SIG-M5 (cell line): ENCODE measurements around the gene SLC6A6.

Experiments used
- DNase-seq: peaks from one replicate; lab custom pipeline; 2025; lab: John Stamatoyannopoulos, UW

Gene SLC6A6

GRCh38 chr3:14422016-14422963, 19.9 kb downstream of the SLC6A6 start:
- DNase-seq = no peak

GRCh38 chr3:14423197-14423743, 20.9 kb downstream of the SLC6A6 start:
- no peak for DNase-seq

GRCh38 chr3:14423963-14424362, 21.6 kb downstream of the SLC6A6 start:
- DNase-seq = no peak

GRCh38 chr3:14424711-14425580, 22.5 kb downstream of the SLC6A6 start:
- DNase-seq = no peak

GRCh38 chr3:14425581-14426304, 23.3 kb downstream of the SLC6A6 start:
- no peak for DNase-seq

GRCh38 chr3:14426305-14426620, 23.9 kb downstream of the SLC6A6 start:
- DNase-seq = no peak

GRCh38 chr3:14428087-14429033, 26.0 kb downstream of the SLC6A6 start:
- no peak for DNase-seq

- DNase-seq = no peak
Measured at GRCh38 chr3:14429237-14429636, 26.8 kb downstream of the SLC6A6 start.

- DNase-seq = no peak
Measured at GRCh38 chr3:14429640-14430039, 27.2 kb downstream of the SLC6A6 start.

GRCh38 chr3:14430053-14430452, 27.6 kb downstream of the SLC6A6 start:
- no peak for DNase-seq

GRCh38 chr3:14430706-14431451, 28.5 kb downstream of the SLC6A6 start:
- DNase-seq = no peak

- DNase-seq = peak; percentile 90
Measured at GRCh38 chr3:14431452-14431916, 29.1 kb downstream of the SLC6A6 start.

GRCh38 chr3:14431917-14432834, 29.8 kb downstream of the SLC6A6 start:
- peak; percentile 95 for DNase-seq

GRCh38 chr3:14433106-14433505, 30.7 kb downstream of the SLC6A6 start:
- no peak for DNase-seq

- DNase-seq = no peak
Measured at GRCh38 chr3:14434126-14434497, 31.7 kb downstream of the SLC6A6 start.

GRCh38 chr3:14434498-14435151, 32.2 kb downstream of the SLC6A6 start:
- DNase-seq = no peak

GRCh38 chr3:14435175-14436014, 33.0 kb downstream of the SLC6A6 start:
- DNase-seq = no peak

GRCh38 chr3:14436954-14437281, 34.5 kb downstream of the SLC6A6 start:
- no peak for DNase-seq
